ENCODE measurements around the gene SLC35E3.

DNA sequence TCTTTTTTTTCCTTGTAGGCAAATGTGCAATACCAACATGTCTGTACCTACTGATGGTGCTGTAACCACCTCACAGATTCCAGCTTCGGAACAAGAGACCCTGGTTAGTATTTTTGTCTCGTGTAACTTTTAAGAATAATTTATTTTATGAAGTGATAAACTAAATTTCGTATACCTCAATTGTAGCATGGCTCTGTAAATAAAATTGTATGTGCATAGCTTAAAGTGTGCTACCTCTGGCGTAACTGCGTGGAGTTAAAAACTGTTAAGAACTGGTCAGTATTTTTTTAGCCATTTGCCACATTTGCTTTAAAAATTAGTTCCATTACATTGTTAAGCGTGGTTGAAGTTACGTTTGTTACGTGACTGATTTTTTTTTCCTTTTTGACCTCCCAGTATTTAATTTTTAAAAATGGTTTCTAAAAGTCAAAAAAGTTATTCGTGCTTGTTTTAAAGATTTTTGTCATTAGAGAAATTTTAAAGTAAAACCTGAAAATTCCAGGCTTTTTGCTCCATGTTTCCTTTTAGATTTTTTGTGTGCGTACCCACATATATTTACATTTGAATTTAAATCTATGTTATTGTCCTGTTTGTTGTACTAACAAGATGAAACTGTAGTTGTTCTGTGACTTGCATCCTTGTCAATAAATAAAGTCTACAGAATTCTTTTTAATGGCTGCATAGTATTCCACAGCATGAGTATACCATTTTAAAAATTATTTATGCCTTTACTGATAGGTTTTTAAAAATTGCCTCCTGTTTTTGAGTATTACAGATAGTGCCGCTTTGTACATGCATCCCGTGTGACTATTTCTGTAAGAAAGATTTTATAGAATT, 63.4 kb downstream of the SLC35E3 start:
- TF ChIP-seq CHD2 (IDR thresholded peaks at IDR 0.05; ENCODE audit: low read depth, low read length) (no peak), FOSL2 (CRISPR knock-in tag; IDR thresholded peaks at IDR 0.05) (no peak), ZNF326 (CRISPR knock-in tag; IDR thresholded peaks at IDR 0.05; ENCODE audit: borderline replicate concordance) (no peak)

All from HepG2 (cell line).